B cell (primary cell): ENCODE measurements around the gene DKK1. TPM values are rescaled to one million over a fixed set of nuclear protein-coding genes. Genes with fewer than 3 reads are reported as not detected.

Source experiments
- ATAC-seq: fragments of 200-7000 bp; cut with Tn5 transposase; one replicate; pipeline ENCODE4 v1.10.0; 2021; ENCODE audit warnings: low read depth, mild to moderate bottlenecking, moderate number of reproducible peaks, moderate library complexity
- CTCF ChIA-PET: fragments of 350-600 bp; sonication (Branson Sonifier 250); formaldehyde crosslinking; loops from one replicate; lab custom pipeline; 2021; ENCODE audit warnings: antibody characterized with exemption, inconsistent platforms; lab: Charles Lee
- POLR2A ChIA-PET: fragments of 350-600 bp; sonication (Branson Sonifier 250); formaldehyde crosslinking; loops from one replicate; lab custom pipeline; 2021; ENCODE audit warnings: antibody characterized with exemption; lab: Charles Lee
- DNase-seq: peaks from one replicate; pipeline ENCODE4 v3.0.0; 2013
- H2AFZ ChIP-seq: 2 replicates; pipeline ENCODE4 v1.6.1; 2012; ENCODE audit warnings: mild to moderate bottlenecking, low read depth, low read length; ENCODE audit not compliant: insufficient read depth, poor library complexity, severe bottlenecking
- H3K27ac ChIP-seq, 2 donors: 1 replicate in 1 of 2; 2 replicates in 1 of 2; pipeline ENCODE4 v1.5.1; 2012 to 2013; ENCODE audit warnings: low read length in 2 of 2, mild to moderate bottlenecking in 2 of 2, moderate library complexity in 1 of 2
- H3K27me3 ChIP-seq, 4 experiments: fragments of 200-600 bp in 1 of 4; sonication (generic) in 1 of 4; replicated peaks in 1 of 4; 1 replicate in 2 of 4; 2 replicates in 2 of 4; pipeline versions ENCODE4 v1.6.1 to v1.7.0; 2013 to 2016; ENCODE audit warnings: low read length in 3 of 4, mild to moderate bottlenecking in 2 of 4, mixed read lengths in 1 of 4, moderate library complexity in 1 of 4; ENCODE audit not compliant: insufficient read depth in 4 of 4, control insufficient read depth in 3 of 4; ENCODE audit errors: control extremely low read depth in 1 of 4
- H3K36me3 ChIP-seq, 2 experiments: replicated peaks in 1 of 2; 1 replicate in 1 of 2; 2 replicates in 1 of 2; pipeline versions ENCODE4 v1.6.1 to v1.7.1; 2013; ENCODE audit warnings: low read length in 1 of 2; ENCODE audit not compliant: insufficient read depth in 2 of 2, control insufficient read depth in 1 of 2; ENCODE audit errors: control extremely low read depth in 1 of 2, extremely low read depth in 1 of 2
- H3K4me1 ChIP-seq, 2 donors: fragments of 200-600 bp in 1 of 2; sonication (generic) in 1 of 2; 1 replicate in 1 of 2; 2 replicates in 1 of 2; pipeline versions ENCODE4 v1.5.1 to v1.6.1; 2013 to 2017; ENCODE audit warnings: low read length in 2 of 2; ENCODE audit not compliant: control insufficient read depth in 2 of 2, insufficient read depth in 2 of 2
- H3K4me2 ChIP-seq: replicated peaks from 2 replicates; pipeline ENCODE3; 2012; ENCODE audit warnings: mild to moderate bottlenecking, low read depth, low read length; ENCODE audit not compliant: poor library complexity, severe bottlenecking
- H3K4me3 ChIP-seq, 5 experiments: fragments of 200-600 bp in 1 of 5; sonication (generic) in 1 of 5; 1 replicate in 3 of 5; 2 replicates in 2 of 5; pipeline versions ENCODE4 v1.5.1 to v1.7.0; 2011 to 2016; ENCODE audit warnings: low read length in 4 of 5, mild to moderate bottlenecking in 4 of 5, low read depth in 2 of 5, control low read depth in 1 of 5, moderate library complexity in 1 of 5; ENCODE audit not compliant: insufficient read depth in 1 of 5; ENCODE audit errors: control extremely low read depth in 1 of 5, extremely low read depth in 1 of 5
- H3K79me2 ChIP-seq: fragments of 200-600 bp; sonication (generic); one replicate; pipeline ENCODE4 v1.6.0; 2016; ENCODE audit warnings: low read length; ENCODE audit not compliant: control insufficient read depth, insufficient read depth
- H3K9ac ChIP-seq: fragments of 200-600 bp; sonication (generic); 2 replicates; pipeline ENCODE4 v1.6.1; 2017; ENCODE audit warnings: mild to moderate bottlenecking, low read length, moderate library complexity
- H3K9me3 ChIP-seq, 3 donors: one replicate each; pipeline versions ENCODE4 v1.6.1 to v1.7.1; 2013; ENCODE audit warnings: low read length in 2 of 3; ENCODE audit not compliant: control insufficient read depth in 2 of 3, insufficient read depth in 1 of 3; ENCODE audit errors: control extremely low read depth in 1 of 3
- H4K20me1 ChIP-seq: 2 replicates; pipeline ENCODE4 v1.6.0; 2012; ENCODE audit warnings: mild to moderate bottlenecking, low read length; ENCODE audit not compliant: insufficient read depth, control insufficient read depth, poor library complexity, severe bottlenecking
- H3K27ac Mint-ChIP-seq: one replicate; pipeline ENCODE4 v1.8.0; 2021; ENCODE audit warnings: mixed read lengths
- H3K27me3 Mint-ChIP-seq: one replicate; pipeline ENCODE4 v1.8.0; 2021; ENCODE audit warnings: mixed read lengths
- H3K4me1 Mint-ChIP-seq: one replicate; pipeline ENCODE4 v1.8.0; 2021; ENCODE audit warnings: mixed read lengths
- H3K4me3 Mint-ChIP-seq: one replicate; pipeline ENCODE4 v1.8.0; 2021; ENCODE audit warnings: mixed read lengths
- H3K9me3 Mint-ChIP-seq: one replicate; pipeline ENCODE4 v1.8.0; 2022; ENCODE audit warnings: mixed read lengths; ENCODE audit not compliant: insufficient read depth
- EZH2 ChIP-seq: IDR thresholded peaks from 2 replicates; pipeline ENCODE4 v1.6.1; 2012; ENCODE audit warnings: borderline replicate concordance, low read depth, mild to moderate bottlenecking, moderate library complexity, low read length; ENCODE audit not compliant: insufficient read depth, poor library complexity, severe bottlenecking
- WGBS: methylation state at CpG from one replicate; pipeline ENCODE4 v1.1.5; 2013; ENCODE audit warnings: missing lambda C conversion rate; ENCODE audit not compliant: insufficient coverage; 5-methylcytosine and 5-hydroxymethylcytosine counted together
- intact Hi-C: fragments of 100-400 bp; cut with micrococcal nuclease; formaldehyde crosslinking; loops from one replicate; pipeline ENCODE4 v1.10.0; 2022
- polyA plus RNA-seq: library from polyadenylated mRNA; depleted of rRNA; stranded (reverse); fragments of >200 nt; gene quantifications from 2 replicates; pipeline ENCODE4 v1.2.3, GENCODE V29; 2012
- total RNA-seq, 2 donors: library from RNA; stranded (reverse); fragments of 120-200 nt in 1 of 2; gene quantifications; 1 replicate in 1 of 2; 2 replicates in 1 of 2; pipeline versions ENCODE4 v1.2.3 to v1.2.4, GENCODE V29; 2013 to 2022
- TF ChIP-seq, protein P1 (sequence below): fragments of 200-600 bp; IDR thresholded peaks from one replicate; pipeline ENCODE4 v1.8.0; 2022; ENCODE audit warnings: antibody characterized with exemption, mild to moderate bottlenecking

Gene DKK1
- total and polyA plus RNA-seq, 2 donors (not counting 1 experiment from before 2014, with no cell fraction given): not detected

DNA sequence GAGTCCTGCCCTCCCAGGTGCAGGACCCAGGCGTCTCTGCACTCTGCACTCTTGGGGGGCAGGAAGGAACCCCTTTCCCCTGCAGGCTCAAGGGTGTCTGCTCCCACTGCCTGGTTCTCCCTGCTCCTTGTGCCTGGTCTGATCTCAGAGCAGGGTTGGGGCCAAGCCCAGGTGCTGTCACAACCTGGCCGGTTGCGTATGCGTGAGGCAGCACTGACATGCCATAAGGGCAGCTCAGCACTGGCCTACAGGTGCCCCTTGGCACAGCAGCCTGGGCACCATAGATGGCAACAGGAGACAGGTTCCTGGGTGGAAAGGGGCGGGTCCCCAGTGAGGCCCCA, 33.2 kb downstream of the DKK1 start:
- Mint-ChIP-seq H3K4me3 (no peak overlapping the region), H3K27me3 (no peaks in the 10 kb centered on the region), H3K27ac (no peak overlapping the region), H3K4me1 (no peaks in the 10 kb centered on the region), H3K9me3 (no peaks in the 10 kb centered on the region)
- CTCF ChIA-PET: no interaction called here
- POLR2A ChIA-PET: no interaction called here
- Histone ChIP-seq H3K27ac (no peak overlapping the region), H3K4me3 (no peak overlapping the region), H3K4me2 (no peak overlapping the region), H3K4me1 (no peaks in the 10 kb centered on the region), H3K9ac (no peak overlapping the region), H3K79me2 (no peaks in the 10 kb centered on the region), H4K20me1 (no peaks in the 10 kb centered on the region), H3K27me3 (no peaks in the 10 kb centered on the region), H2AFZ (no peak overlapping the region), H3K9me3 (peaks cover 0 to 18% (median 3%) of the 10 kb centered on the region in 3 donors), H3K36me3 (no peaks in the 10 kb centered on the region)
- whole genome bisulfite sequencing: 93% methylated on average over 5 of the region's 5 CpGs
- DNase-seq (no peak), ATAC-seq (no peak)
- TF ChIP-seq, protein P1, sequence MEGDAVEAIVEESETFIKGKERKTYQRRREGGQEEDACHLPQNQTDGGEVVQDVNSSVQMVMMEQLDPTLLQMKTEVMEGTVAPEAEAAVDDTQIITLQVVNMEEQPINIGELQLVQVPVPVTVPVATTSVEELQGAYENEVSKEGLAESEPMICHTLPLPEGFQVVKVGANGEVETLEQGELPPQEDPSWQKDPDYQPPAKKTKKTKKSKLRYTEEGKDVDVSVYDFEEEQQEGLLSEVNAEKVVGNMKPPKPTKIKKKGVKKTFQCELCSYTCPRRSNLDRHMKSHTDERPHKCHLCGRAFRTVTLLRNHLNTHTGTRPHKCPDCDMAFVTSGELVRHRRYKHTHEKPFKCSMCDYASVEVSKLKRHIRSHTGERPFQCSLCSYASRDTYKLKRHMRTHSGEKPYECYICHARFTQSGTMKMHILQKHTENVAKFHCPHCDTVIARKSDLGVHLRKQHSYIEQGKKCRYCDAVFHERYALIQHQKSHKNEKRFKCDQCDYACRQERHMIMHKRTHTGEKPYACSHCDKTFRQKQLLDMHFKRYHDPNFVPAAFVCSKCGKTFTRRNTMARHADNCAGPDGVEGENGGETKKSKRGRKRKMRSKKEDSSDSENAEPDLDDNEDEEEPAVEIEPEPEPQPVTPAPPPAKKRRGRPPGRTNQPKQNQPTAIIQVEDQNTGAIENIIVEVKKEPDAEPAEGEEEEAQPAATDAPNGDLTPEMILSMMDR: no peak
- TF ChIP-seq EZH2: no peak
- intact Hi-C loops: no loop called here

- Histone ChIP-seq H3K27ac (no peak overlapping the region), H3K4me2 (no peak overlapping the region), H3K36me3 (no peaks in the 10 kb centered on the region), H3K4me3 (no peak overlapping the region), H3K9ac (no peak overlapping the region), H2AFZ (no peak overlapping the region), H3K27me3 (no peaks in the 10 kb centered on the region), H3K4me1 (no peaks in the 10 kb centered on the region), H3K9me3 (peaks cover 0 to 18% (median 3%) of the 10 kb centered on the region in 3 donors), H3K79me2 (no peaks in the 10 kb centered on the region), H4K20me1 (no peaks in the 10 kb centered on the region)
- intact Hi-C loops: no loop called here
- Mint-ChIP-seq H3K4me1 (no peaks in the 10 kb centered on the region), H3K4me3 (no peak overlapping the region), H3K9me3 (no peaks in the 10 kb centered on the region), H3K27me3 (no peaks in the 10 kb centered on the region), H3K27ac (no peak overlapping the region)
- ATAC-seq: no peak
- CTCF ChIA-PET: no interaction called here
- TF ChIP-seq EZH2: no peak
- TF ChIP-seq, protein P1: no peak
- 75% methylated on average over 5 of the region's 5 CpGs for WGBS
- no peak for DNase-seq
- POLR2A ChIA-PET: no interaction called here
Observed at GRCh38 chr10:52348037-52348564, 34.0 kb downstream of the DKK1 start.
